PC-9 (cell line): ENCODE measurements around the gene RIMBP2. TPM values are rescaled to one million over a fixed set of nuclear protein-coding genes. Genes with fewer than 3 reads are reported as not detected.

Experiments used
- BruUV-seq: library from RNA; stranded (reverse); fragments of 400-500 nt; replicated peaks from 2 replicates; lab custom pipeline; 2021; lab: Mats Ljungman, UMichigan
- CTCF ChIA-PET: fragments of 300-600 bp; sonication (Branson Sonifier 250); formaldehyde crosslinking; loops from one replicate; lab custom pipeline; 2022; ENCODE audit warnings: antibody characterized with exemption; lab: Charles Lee
- POLR2A ChIA-PET: fragments of 300-600 bp; sonication (Branson Sonifier 250); formaldehyde crosslinking; loops from one replicate; lab custom pipeline; 2022; ENCODE audit warnings: antibody characterized with exemption; ENCODE audit not compliant: unreplicated experiment; lab: Charles Lee
- DNase-seq, 2 experiments: peaks; one replicate each; pipeline versions ENCODE4 v3.0.0 to v3.0.0-alpha.2; 2015 to 2022; ENCODE audit warnings: mixed read lengths in 1 of 2
- H2AFZ ChIP-seq: fragments of 200-600 bp; sonication (generic); 2 replicates; pipeline ENCODE4 v1.8.1; 2017; ENCODE audit warnings: antibody characterized with exemption
- H3F3A ChIP-seq: fragments of 200-600 bp; sonication (generic); 2 replicates; pipeline ENCODE4 v1.8.1; 2017; ENCODE audit warnings: antibody characterized with exemption, mild to moderate bottlenecking, low read depth; ENCODE audit not compliant: insufficient read depth
- H3K27ac ChIP-seq: fragments of 200-600 bp; sonication (generic); 2 replicates; pipeline ENCODE4 v1.6.1; 2016; ENCODE audit warnings: mixed run types
- H3K27me3 ChIP-seq: fragments of 200-600 bp; sonication (generic); 2 replicates; pipeline ENCODE4 v1.6.1; 2016; ENCODE audit warnings: low read depth, mixed run types; ENCODE audit not compliant: insufficient read depth
- H3K36me3 ChIP-seq: fragments of 200-600 bp; sonication (generic); 2 replicates; pipeline ENCODE4 v1.6.1; 2016; ENCODE audit warnings: low read depth, mixed run types
- H3K4me1 ChIP-seq: fragments of 200-600 bp; sonication (generic); replicated peaks from 2 replicates; pipeline ENCODE4 v1.6.1; 2016; ENCODE audit warnings: mixed run types; ENCODE audit not compliant: insufficient read depth
- H3K4me2 ChIP-seq: fragments of 200-600 bp; sonication (generic); 2 replicates; pipeline ENCODE4 v1.6.1; 2017; ENCODE audit warnings: mixed run types
- H3K4me3 ChIP-seq: fragments of 200-600 bp; sonication (generic); 2 replicates; pipeline ENCODE4 v1.6.1; 2016; ENCODE audit warnings: mixed run types
- H3K79me2 ChIP-seq: fragments of 200-600 bp; sonication (generic); 2 replicates; pipeline ENCODE4 v1.6.1; 2017; ENCODE audit warnings: low read depth, mixed run types
- H3K9me2 ChIP-seq: fragments of 200-600 bp; sonication (generic); 2 replicates; pipeline ENCODE4 v1.8.1; 2017; ENCODE audit warnings: mild to moderate bottlenecking; ENCODE audit not compliant: insufficient read depth
- H3K9me3 ChIP-seq: fragments of 200-600 bp; sonication (generic); 2 replicates; pipeline ENCODE4 v1.8.1; 2016; ENCODE audit warnings: low read depth; ENCODE audit not compliant: insufficient read depth
- H4K20me1 ChIP-seq: fragments of 200-600 bp; sonication (generic); 2 replicates; pipeline ENCODE4 v1.8.1; 2017; ENCODE audit not compliant: insufficient read depth
- EZH2 ChIP-seq: fragments of 200-600 bp; sonication (generic); IDR thresholded peaks from 2 replicates; pipeline ENCODE4 v1.8.0; 2017; ENCODE audit warnings: antibody characterized with exemption, low read depth
- intact Hi-C: fragments of 100-400 bp; cut with micrococcal nuclease; formaldehyde crosslinking; loops from one replicate; pipeline ENCODE4 v1.10.0; 2022; ENCODE audit not compliant: unreplicated experiment
- total RNA-seq: library from RNA; stranded (reverse); gene quantifications from 2 replicates; pipeline ENCODE4 v1.2.3, GENCODE V29; 2021
- TF ChIP-seq, protein P1 (sequence below): fragments of 200-600 bp; sonication (generic); conservative IDR thresholded peaks from 2 replicates; pipeline ENCODE4 v1.6.1; 2017; ENCODE audit warnings: mixed run types, antibody characterized with exemption, mild to moderate bottlenecking, moderate library complexity

The RIMBP2 gene
- total RNA-seq, 1 experiment from 2014 or later, result not detected

DNA sequence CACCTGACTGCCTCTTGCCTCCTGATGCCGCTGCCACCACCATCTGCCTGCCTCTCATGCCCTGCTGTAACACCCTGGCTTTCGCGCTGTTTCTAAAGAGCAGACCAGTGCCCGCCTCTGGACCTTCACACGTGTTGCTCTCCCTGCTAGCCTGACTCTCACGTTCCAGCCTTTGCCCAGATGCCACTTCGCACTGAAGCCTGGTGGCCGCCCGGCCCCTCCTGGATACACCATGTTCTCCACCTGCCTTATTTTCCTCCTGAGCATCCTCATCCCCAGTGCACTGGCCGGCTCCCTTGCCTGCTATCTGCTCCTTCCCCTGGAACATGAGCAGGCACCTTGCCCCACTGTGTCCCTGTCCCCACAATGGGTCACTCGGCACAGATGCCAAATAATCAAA, 231.9 kb downstream of the RIMBP2 start:
- Histone ChIP-seq H3K27me3 (peaks cover 66% of the 10 kb centered on the region), H3K4me2 (no peak overlapping the region), H2AFZ (no peak overlapping the region), H3K79me2 (no peaks in the 10 kb centered on the region), H3K36me3 (no peaks in the 10 kb centered on the region), H4K20me1 (no peaks in the 10 kb centered on the region), H3K4me3 (no peak overlapping the region), H3F3A (no peaks in the 10 kb centered on the region), H3K4me1 (no peaks in the 10 kb centered on the region), H3K9me3 (no peaks in the 10 kb centered on the region), H3K27ac (no peak overlapping the region), H3K9me2 (no peaks in the 10 kb centered on the region)
- no TSS peak for BruUV-seq
- CTCF ChIA-PET, result no interaction called here
- TF ChIP-seq, protein P1, sequence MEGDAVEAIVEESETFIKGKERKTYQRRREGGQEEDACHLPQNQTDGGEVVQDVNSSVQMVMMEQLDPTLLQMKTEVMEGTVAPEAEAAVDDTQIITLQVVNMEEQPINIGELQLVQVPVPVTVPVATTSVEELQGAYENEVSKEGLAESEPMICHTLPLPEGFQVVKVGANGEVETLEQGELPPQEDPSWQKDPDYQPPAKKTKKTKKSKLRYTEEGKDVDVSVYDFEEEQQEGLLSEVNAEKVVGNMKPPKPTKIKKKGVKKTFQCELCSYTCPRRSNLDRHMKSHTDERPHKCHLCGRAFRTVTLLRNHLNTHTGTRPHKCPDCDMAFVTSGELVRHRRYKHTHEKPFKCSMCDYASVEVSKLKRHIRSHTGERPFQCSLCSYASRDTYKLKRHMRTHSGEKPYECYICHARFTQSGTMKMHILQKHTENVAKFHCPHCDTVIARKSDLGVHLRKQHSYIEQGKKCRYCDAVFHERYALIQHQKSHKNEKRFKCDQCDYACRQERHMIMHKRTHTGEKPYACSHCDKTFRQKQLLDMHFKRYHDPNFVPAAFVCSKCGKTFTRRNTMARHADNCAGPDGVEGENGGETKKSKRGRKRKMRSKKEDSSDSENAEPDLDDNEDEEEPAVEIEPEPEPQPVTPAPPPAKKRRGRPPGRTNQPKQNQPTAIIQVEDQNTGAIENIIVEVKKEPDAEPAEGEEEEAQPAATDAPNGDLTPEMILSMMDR, result no peak
- TF ChIP-seq EZH2, result no peak
- intact Hi-C loops, result no loop called here
- POLR2A ChIA-PET, result no interaction called here
- no peak for DNase-seq

DNA sequence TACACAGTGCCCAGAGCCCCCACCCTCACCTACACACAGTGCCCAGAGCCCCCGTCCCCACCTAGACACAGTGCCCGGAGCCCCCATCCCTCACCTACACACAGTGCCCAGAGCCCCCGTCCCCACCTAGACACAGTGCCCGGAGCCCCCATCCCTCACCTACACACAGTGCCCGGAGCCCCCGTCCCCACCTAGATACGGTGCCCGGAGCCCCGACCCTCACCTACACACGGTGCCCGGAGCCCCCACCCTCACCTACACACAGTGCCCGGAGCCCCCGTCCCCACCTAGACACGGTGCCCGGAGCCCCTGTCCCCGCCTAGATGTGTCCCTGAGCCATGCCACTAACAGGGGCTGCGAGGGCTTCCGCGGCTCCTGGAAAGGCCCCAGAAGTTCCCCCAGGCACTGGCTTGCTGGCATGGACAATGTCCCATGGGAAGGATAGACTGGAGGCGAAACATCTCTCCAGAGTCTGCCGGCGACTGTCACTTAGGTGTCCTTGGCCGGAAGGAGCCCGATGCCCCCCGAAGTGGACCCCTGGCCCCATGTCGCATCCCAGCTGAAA, 232.4 kb downstream of the RIMBP2 start:
- no TSS peak for BruUV-seq
- no peak overlapping the region for H3K27ac ChIP-seq
- TF ChIP-seq, protein P1, result no peak
- TF ChIP-seq EZH2, result no peak
- H3K4me2 ChIP-seq, result no peak overlapping the region
- H3K4me1 ChIP-seq, result no peaks in the 10 kb centered on the region
- no peak overlapping the region for H2AFZ ChIP-seq
- intact Hi-C loops, result no loop called here
- H3K4me3 ChIP-seq, result no peak overlapping the region
- no peaks in the 10 kb centered on the region for H4K20me1 ChIP-seq
- POLR2A ChIA-PET, result no interaction called here
- no peak for DNase-seq
- H3K79me2 ChIP-seq, result no peaks in the 10 kb centered on the region
- no peaks in the 10 kb centered on the region for H3K9me2 ChIP-seq
- H3K9me3 ChIP-seq, result no peaks in the 10 kb centered on the region
- H3F3A ChIP-seq, result no peaks in the 10 kb centered on the region
- CTCF ChIA-PET, result no interaction called here
- H3K27me3 ChIP-seq, result peaks cover 66% of the 10 kb centered on the region
- no peaks in the 10 kb centered on the region for H3K36me3 ChIP-seq

DNA sequence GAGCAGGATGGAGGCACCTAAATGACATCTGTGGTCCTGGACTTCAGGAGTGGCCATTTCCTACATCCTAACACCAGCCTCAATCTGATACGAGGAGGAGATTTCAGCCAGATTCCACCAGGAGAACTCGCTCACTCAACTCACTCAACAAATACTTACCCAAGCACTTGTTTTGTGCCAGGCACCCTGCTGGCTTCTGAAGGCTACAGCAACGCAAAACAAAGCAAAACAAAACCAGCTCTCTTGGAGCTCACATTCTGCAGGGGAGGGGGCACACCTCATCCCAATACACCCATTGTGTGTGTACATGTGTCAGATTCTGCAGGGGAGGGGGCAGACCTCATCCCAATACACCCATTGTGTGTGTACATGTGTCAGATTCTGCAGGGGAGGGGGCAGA, 233.7 kb downstream of the RIMBP2 start:
- Histone ChIP-seq H3K27ac (no peak overlapping the region), H3F3A (no peaks in the 10 kb centered on the region), H3K9me3 (no peaks in the 10 kb centered on the region), H2AFZ (no peak overlapping the region), H3K9me2 (no peaks in the 10 kb centered on the region), H3K79me2 (no peaks in the 10 kb centered on the region), H3K4me3 (no peak overlapping the region), H3K36me3 (no peaks in the 10 kb centered on the region), H3K27me3 (peaks cover 74% of the 10 kb centered on the region), H3K4me1 (no peaks in the 10 kb centered on the region), H3K4me2 (no peak overlapping the region), H4K20me1 (no peaks in the 10 kb centered on the region)
- no TSS peak for BruUV-seq
- TF ChIP-seq, protein P1, result no peak
- no peak for TF ChIP-seq EZH2
- POLR2A ChIA-PET, result no interaction called here
- CTCF ChIA-PET, result no interaction called here
- no peak for DNase-seq
- intact Hi-C loops, result no loop called here
